GM12801 (cell line): ENCODE measurements around the gene STIM1.

Source experiments
- TF ChIP-seq, protein P1 (sequence below): IDR thresholded peaks from one replicate; pipeline ENCODE4 v1.5.1; 2011; ENCODE audit warnings: control low read depth; ENCODE audit not compliant: insufficient read length; ENCODE audit errors: extremely low read depth

The STIM1 gene

DNA sequence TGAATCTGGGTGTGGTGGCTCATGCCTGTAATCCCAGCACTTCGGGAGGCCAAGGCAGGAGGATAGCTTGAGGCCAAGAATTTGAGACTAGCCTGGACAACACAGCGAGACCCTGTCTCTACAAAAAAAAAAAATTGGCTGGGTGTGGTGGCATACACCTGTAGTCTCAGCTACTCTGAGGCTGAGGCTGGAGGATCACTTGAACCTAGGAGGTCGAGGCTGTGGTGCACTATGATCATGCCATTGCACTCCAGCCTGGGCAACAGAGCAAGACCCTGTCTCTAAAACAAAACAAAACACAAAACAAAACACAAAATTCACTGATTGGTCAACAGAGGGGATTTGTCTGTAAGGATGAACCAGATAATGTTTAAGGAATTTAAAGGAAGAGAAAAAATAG is 113.7 kb downstream of the STIM1 start:
- TF ChIP-seq, protein P1, sequence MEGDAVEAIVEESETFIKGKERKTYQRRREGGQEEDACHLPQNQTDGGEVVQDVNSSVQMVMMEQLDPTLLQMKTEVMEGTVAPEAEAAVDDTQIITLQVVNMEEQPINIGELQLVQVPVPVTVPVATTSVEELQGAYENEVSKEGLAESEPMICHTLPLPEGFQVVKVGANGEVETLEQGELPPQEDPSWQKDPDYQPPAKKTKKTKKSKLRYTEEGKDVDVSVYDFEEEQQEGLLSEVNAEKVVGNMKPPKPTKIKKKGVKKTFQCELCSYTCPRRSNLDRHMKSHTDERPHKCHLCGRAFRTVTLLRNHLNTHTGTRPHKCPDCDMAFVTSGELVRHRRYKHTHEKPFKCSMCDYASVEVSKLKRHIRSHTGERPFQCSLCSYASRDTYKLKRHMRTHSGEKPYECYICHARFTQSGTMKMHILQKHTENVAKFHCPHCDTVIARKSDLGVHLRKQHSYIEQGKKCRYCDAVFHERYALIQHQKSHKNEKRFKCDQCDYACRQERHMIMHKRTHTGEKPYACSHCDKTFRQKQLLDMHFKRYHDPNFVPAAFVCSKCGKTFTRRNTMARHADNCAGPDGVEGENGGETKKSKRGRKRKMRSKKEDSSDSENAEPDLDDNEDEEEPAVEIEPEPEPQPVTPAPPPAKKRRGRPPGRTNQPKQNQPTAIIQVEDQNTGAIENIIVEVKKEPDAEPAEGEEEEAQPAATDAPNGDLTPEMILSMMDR, result no peak

DNA sequence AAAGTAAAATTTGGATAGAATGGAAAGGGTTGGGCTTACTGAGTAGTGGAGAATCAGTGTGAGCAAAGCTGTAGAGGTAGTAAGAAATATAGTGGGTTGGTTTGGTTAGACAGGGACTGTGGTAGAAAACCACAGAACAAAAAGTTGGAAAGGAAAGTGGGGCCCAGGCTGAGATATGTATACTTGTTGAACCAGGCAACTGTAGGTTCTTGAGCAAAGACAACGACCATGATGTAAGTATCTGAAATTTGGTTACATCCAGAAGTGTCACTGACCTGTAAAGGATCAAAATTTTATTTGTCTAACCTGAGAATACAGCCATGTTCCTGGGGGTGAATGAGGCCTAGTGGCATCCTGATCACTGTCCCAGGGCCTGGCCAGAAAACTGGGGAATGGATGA is 114.1 kb downstream of the STIM1 start:
- TF ChIP-seq, protein P1, result no peak

DNA sequence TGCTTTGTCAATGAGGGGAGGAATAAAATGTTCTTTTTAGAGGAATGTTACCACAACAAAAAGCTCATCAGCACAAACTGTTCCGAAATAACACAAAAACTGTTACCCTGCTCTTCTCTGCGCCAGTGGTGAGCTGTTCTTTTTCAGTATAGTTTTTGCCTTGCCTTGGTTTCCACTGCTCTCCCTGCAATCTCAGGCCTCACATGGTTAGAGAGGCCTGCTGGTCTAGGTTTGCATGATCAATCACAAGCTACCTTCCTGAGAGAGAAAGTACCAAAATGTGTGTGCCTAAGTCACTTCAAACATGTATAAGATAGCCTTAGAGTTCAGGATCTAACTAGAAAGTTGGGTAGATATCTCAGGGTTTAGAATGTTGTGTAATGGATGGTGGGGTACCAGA is 114.6 kb downstream of the STIM1 start:
- TF ChIP-seq, protein P1, result no peak

DNA sequence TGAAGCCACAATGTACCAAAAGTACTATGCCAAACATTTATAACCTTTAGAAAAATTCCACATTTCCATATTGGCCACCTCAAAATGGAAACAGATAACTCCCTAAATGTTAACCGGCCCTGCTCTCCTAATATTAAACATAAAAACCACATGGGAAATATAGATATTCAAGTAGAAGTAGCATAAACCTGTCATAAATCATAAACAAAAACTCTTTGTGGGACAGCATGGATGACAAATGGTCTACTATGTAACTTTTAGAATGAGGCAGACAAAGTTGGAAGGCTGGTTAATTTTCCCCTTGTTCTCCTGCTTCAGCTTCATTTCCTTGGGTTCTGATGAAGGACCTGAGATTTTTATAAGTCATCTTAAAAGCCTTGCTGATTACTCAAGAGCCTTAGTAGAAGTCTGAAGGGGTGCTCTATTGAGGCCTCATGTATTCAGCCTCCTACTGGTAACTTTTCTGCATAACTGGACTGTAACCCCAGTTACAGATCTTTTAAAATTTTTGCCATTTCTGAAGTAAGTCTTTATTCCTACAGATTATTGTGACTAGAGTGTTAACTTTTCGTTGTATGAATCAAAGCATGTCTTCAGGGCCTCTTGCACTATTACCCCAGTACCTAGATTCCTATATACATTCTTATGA is 116.4 kb downstream of the STIM1 start:
- TF ChIP-seq, protein P1, result no peak

DNA sequence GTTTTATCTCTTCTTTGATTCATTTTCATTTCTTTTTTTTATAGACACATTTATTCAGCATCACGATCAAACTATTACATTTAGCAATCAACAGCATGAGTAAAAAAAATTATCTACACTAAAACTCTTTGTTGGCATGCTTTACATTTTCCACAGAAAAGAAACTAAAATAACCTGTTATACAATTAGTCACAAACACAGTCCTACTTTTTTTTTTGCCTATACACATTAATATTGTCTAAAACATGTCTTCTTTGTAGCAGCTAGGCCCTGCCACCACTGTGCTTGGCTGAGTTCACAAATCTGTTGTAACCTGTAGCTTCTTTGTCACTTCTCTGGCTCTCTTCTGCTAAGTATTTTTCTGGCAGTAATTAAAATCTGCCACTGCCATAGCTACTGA is 117.0 kb downstream of the STIM1 start:
- TF ChIP-seq, protein P1, result no peak

DNA sequence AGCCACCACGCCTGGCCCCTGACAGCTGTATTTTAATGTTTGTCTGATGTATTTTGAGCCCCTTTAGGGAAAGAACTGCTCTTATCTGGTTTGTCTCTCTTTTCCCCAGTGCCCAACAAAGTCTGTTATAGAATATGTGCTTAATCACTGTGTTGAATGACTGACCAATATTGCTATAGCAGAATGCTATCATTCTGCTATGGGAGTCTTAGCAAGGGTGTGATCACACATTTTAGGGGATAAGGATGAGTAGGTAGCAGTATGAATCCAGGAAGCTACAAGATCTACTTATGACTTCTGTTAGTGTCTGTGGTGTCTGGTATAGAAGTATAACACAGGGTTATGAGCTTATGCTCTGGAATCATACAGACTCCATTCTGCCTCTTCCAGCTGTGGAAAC is 121.6 kb downstream of the STIM1 start:
- TF ChIP-seq, protein P1, result no peak

DNA sequence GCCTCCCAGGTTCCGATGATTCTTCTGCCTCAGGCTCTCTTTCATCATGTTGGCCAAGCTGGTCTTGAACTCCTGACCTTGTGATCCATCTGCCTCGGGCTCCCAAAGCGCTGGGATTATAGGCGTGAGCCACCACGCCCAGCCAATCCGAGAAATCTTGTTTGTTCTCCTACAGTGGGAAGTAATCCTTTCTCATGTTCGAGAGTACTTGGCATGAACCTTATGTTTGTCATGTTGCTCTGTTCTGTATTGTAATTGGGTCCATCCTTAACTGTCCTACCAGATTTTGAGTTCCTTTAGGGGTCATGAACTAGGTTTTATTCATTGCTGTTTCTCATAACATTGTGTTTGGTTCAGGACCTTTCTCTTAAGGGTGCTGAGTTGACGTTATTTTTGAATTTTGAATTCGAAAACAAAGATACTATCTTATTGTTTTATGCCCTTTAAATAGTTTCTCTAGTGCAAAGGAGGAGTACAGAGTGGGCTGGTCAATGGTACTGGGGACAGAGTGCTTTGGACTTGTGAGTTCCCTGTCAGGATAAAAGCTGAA is 125.7 kb downstream of the STIM1 start:
- TF ChIP-seq, protein P1, result no peak
